Fibroblast of lung (primary cell): Measurements from ENCODE around the gene ZNF556. TPM values are rescaled to one million over a fixed set of nuclear protein-coding genes. Genes with fewer than 3 reads are reported as not detected.

Source experiments
- DNase-seq, 2 donors: peaks; one replicate each; pipeline versions ENCODE4 v3.0.0 to v3.0.0-alpha.2; 2010; ENCODE audit warnings: low read depth in 2 of 2
- H2AFZ ChIP-seq: 2 replicates; pipeline ENCODE4 v1.5.1; 2012; ENCODE audit warnings: low read length, control low read depth, inconsistent platforms
- H3K27ac ChIP-seq: 2 replicates; pipeline ENCODE4 v1.5.1; 2011; ENCODE audit warnings: low read length, control low read depth; ENCODE audit not compliant: insufficient read depth
- H3K27me3 ChIP-seq: 2 replicates; pipeline ENCODE4 v1.5.1; 2011; ENCODE audit warnings: mild to moderate bottlenecking, low read length; ENCODE audit not compliant: control insufficient read depth, insufficient read depth
- H3K36me3 ChIP-seq: 2 replicates; pipeline ENCODE4 v1.5.1; 2011; ENCODE audit warnings: low read length; ENCODE audit not compliant: control insufficient read depth, insufficient read depth
- H3K4me1 ChIP-seq: 2 replicates; pipeline ENCODE4 v1.5.1; 2011; ENCODE audit warnings: low read length; ENCODE audit not compliant: control insufficient read depth, insufficient read depth; ENCODE audit errors: extremely low read depth
- H3K4me2 ChIP-seq: 2 replicates; pipeline ENCODE4 v1.5.1; 2011; ENCODE audit warnings: low read length, control low read depth; ENCODE audit not compliant: insufficient read depth; ENCODE audit errors: extremely low read depth
- H3K4me3 ChIP-seq, 4 experiments: fragments of 200-600 bp in 1 of 4; sonication (generic) in 1 of 4; replicated peaks in 1 of 4; 2 replicates each; pipeline ENCODE4 v1.5.1; 2011 to 2016; ENCODE audit warnings: low read length in 4 of 4, low read depth in 3 of 4, mild to moderate bottlenecking in 3 of 4, control low read depth in 2 of 4, inconsistent platforms in 1 of 4, mixed read lengths in 1 of 4; ENCODE audit not compliant: insufficient read depth in 1 of 4; ENCODE audit errors: control extremely low read depth in 1 of 4
- H3K79me2 ChIP-seq: 2 replicates; pipeline ENCODE4 v1.5.1; 2012; ENCODE audit warnings: mild to moderate bottlenecking, low read length, inconsistent platforms; ENCODE audit not compliant: control insufficient read depth, insufficient read depth
- H3K9ac ChIP-seq: 2 replicates; pipeline ENCODE4 v1.5.1; 2011; ENCODE audit warnings: mild to moderate bottlenecking, low read length, control low read depth; ENCODE audit not compliant: insufficient read depth
- H3K9me3 ChIP-seq: 2 replicates; pipeline ENCODE4 v1.5.1; 2012; ENCODE audit warnings: low read depth, low read length; ENCODE audit not compliant: control insufficient read depth, insufficient read depth
- H4K20me1 ChIP-seq: 2 replicates; pipeline ENCODE4 v1.5.1; 2011; ENCODE audit warnings: low read length; ENCODE audit not compliant: control insufficient read depth, insufficient read depth; ENCODE audit errors: extremely low read depth
- EZH2 ChIP-seq: IDR thresholded peaks from 2 replicates; pipeline ENCODE4 v1.5.1; 2012; ENCODE audit warnings: low read length, control low read depth, mild to moderate bottlenecking; ENCODE audit errors: missing control alignments
- polyA plus RNA-seq, 2 donors: library from polyadenylated mRNA; depleted of rRNA in 1 of 2; stranded (reverse) in 1 of 2; unstranded in 1 of 2; fragments of >200 nt; gene quantifications; 2 replicates each; pipeline ENCODE4 v1.2.1, GENCODE V29; 2011 to 2012; ENCODE audit warnings: missing spikeins in 1 of 2
- total RNA-seq: library from RNA; depleted of rRNA; stranded (reverse); fragments of >200 nt; gene quantifications from 2 replicates; pipeline ENCODE4 v1.2.1, GENCODE V29; 2014
- TF ChIP-seq, protein P1 (sequence below), 2 donors: IDR thresholded peaks in 1 of 2; conservative IDR thresholded peaks in 1 of 2; 1 replicate in 1 of 2; 2 replicates in 1 of 2; pipeline ENCODE4 v1.5.1; 2011 to 2012; ENCODE audit warnings: low read length in 2 of 2, control low read depth in 1 of 2, inconsistent platforms in 1 of 2, low read depth in 1 of 2, mild to moderate bottlenecking in 1 of 2

ZNF556 gene
- total and polyA plus RNA-seq, 2 donors (not counting 1 experiment from before 2014, with no cell fraction given) = 0.09 to 0.17 TPM

DNA sequence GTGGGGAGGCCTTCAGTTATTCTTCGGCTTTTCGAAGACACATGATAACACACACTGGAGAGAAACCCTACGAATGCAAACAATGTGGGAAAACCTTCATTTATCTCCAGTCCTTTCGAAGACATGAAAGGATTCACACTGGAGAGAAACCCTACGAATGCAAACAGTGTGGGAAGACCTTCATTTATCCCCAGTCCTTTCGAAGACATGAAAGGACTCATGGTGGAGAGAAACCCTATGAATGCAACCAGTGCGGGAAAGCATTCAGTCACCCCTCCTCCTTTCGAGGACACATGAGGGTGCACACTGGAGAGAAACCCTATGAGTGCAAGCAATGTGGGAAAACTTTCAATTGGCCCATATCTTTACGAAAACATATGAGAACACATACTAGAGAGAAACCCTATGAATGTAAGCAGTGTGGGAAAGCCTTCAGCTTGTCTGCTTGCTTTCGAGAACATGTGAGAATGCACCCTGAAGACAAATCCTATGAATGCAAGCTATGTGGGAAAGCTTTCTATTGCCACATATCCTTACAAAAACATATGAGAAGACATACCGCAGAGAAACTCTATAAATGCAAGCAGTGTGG, 14.0 kb upstream of the ZNF556 start:
- Histone ChIP-seq H3K36me3 (peaks cover 4% of the 10 kb centered on the region), H3K9me3 (peaks cover 12% of the 10 kb centered on the region)

GRCh38 chr19:2854849-2855248, 12.3 kb upstream of the ZNF556 start:
- Histone ChIP-seq H3K79me2 (no peaks in the 10 kb centered on the region), H3K4me1 (no peaks in the 10 kb centered on the region), H4K20me1 (no peaks in the 10 kb centered on the region), H3K27ac (no peak overlapping the region), H3K4me3 (no peak overlapping the region), H3K27me3 (no peaks in the 10 kb centered on the region), H3K36me3 (peaks cover 4% of the 10 kb centered on the region), H3K4me2 (no peak overlapping the region), H2AFZ (no peak overlapping the region), H3K9me3 (peaks cover 12% of the 10 kb centered on the region), H3K9ac (no peak overlapping the region)
- TF ChIP-seq, protein P1, sequence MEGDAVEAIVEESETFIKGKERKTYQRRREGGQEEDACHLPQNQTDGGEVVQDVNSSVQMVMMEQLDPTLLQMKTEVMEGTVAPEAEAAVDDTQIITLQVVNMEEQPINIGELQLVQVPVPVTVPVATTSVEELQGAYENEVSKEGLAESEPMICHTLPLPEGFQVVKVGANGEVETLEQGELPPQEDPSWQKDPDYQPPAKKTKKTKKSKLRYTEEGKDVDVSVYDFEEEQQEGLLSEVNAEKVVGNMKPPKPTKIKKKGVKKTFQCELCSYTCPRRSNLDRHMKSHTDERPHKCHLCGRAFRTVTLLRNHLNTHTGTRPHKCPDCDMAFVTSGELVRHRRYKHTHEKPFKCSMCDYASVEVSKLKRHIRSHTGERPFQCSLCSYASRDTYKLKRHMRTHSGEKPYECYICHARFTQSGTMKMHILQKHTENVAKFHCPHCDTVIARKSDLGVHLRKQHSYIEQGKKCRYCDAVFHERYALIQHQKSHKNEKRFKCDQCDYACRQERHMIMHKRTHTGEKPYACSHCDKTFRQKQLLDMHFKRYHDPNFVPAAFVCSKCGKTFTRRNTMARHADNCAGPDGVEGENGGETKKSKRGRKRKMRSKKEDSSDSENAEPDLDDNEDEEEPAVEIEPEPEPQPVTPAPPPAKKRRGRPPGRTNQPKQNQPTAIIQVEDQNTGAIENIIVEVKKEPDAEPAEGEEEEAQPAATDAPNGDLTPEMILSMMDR (conservative IDR thresholded peaks at IDR 0.05 in 1 of 2, IDR thresholded peaks at IDR 0.05 in 1 of 2; ENCODE audit: low read depth in 1 of 2, low read length in 2 of 2) = no peak
- TF ChIP-seq EZH2 = no peak
- DNase-seq = no peak

More for the DNA sequence above, 14.0 kb upstream of the ZNF556 start:
- peak in 1 of 2 donors; percentile 6 for DNase-seq
- H3K79me2 ChIP-seq = no peaks in the 10 kb centered on the region
- H3K9ac ChIP-seq = no peak overlapping the region
- no peak overlapping the region for H2AFZ ChIP-seq
- no peak overlapping the region for H3K4me2 ChIP-seq
- no peaks in the 10 kb centered on the region for H3K4me1 ChIP-seq
- no peak overlapping the region for H3K4me3 ChIP-seq
- no peak overlapping the region for H3K27ac ChIP-seq
- TF ChIP-seq EZH2 = no peak
- TF ChIP-seq, protein P1 (conservative IDR thresholded peaks at IDR 0.05 in 1 of 2, IDR thresholded peaks at IDR 0.05 in 1 of 2; ENCODE audit: low read depth in 1 of 2, low read length in 2 of 2) = no peak
- no peaks in the 10 kb centered on the region for H3K27me3 ChIP-seq
- H4K20me1 ChIP-seq = no peaks in the 10 kb centered on the region

- Histone ChIP-seq H3K9ac (no peak overlapping the region), H3K36me3 (peaks cover 4% of the 10 kb centered on the region), H2AFZ (no peak overlapping the region), H3K27ac (no peak overlapping the region), H4K20me1 (no peaks in the 10 kb centered on the region), H3K4me3 (no peak overlapping the region), H3K4me2 (no peak overlapping the region), H3K9me3 (peaks cover 12% of the 10 kb centered on the region), H3K4me1 (no peaks in the 10 kb centered on the region), H3K27me3 (no peaks in the 10 kb centered on the region), H3K79me2 (no peaks in the 10 kb centered on the region)
- no peak for TF ChIP-seq EZH2
- TF ChIP-seq, protein P1 (conservative IDR thresholded peaks at IDR 0.05 in 1 of 2, IDR thresholded peaks at IDR 0.05 in 1 of 2; ENCODE audit: low read depth in 1 of 2, low read length in 2 of 2) = no peak
- no peak for DNase-seq
Measured at GRCh38 chr19:2856457-2857050, 10.6 kb upstream of the ZNF556 start.
